ENCODE data around the gene GET3.
"Not testable (repeated sequence)": the region's sequence is repeated elsewhere in the genome, so short reads cannot be mapped to it uniquely, and the experiment has no call there.

The GET3 gene

DNA sequence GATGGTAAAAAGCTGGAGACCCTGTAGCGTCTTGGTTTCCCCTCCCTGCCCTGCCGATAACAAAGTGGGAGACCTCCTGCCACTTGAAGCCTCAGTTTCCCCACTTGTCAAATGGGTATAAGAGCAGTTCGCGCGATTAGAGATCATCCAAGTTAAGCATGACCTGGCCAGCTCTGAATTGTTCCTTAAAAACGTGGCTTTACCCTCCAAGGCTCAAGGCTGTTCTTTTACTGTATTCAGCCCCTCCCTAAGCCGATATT lies 14.0 kb upstream of the GET3 start:
- Histone ChIP-seq H3K27me3 (ENCODE audit: low read depth) (no peaks in the 10 kb centered on the region), H3K4me1 (no peaks in the 10 kb centered on the region), H3K36me3 (replicated peaks) (peaks cover 21% of the 10 kb centered on the region), H3K4me3 (peak overlapping the region; percentile 52), H3K9me3 (no peaks in the 10 kb centered on the region)
- DNase-seq (ENCODE audit: low spot score in 2 of 2) = no peak
- in situ Hi-C loops (cut with MboI; ENCODE audit: low sequenced_read_pairs) = no loop called here

DNA sequence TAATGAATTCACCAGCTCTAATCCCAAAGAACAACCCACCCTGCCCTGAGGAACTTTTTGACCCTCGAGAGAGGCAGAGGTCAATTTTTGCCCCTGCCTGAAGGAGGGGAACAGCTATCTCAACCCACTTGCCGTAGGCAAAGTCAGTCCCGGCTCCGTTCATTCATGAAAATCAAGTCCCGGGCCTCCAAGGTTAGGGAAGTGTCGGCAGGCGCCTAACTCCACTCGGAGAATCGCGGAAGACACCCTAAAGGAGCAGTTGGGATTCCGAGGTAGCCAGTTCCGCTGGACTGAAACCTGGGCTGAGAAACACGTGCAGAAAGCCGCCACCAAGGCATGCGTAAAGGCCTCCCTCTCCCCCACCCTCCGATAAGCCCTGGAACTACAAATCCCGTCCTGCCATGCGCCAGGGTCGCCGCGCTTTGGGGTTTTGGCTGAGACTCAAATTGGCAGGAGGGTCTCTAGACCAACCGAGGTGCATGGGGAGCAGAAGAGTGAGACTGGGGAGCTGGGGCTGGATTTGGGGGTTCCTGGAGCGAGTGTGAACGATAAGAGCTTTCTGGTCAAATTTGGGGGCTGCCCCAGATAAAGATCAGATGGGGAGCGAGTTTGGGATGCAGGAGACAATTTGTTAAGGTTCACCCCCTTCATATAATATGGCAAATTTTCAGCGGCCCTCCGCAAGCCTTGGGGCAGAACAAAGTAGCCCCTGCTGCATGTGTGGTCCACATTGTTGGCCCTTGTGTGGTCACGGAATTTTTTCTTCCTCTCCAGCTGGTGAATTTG lies 13.5 kb upstream of the GET3 start, which contains the start of gene TNPO2:
Gene TNPO2 (minus strand): TSS at position 292 of the 786 bp plus-strand sequence. CDS start 2,955 bp downstream, outside the sequence.
- peak; percentile 84 to 88 for DNase-seq (ENCODE audit: low spot score in 2 of 2)
- peaks cover 17% of the 10 kb centered on the region for H3K36me3 ChIP-seq (replicated peaks)
- in situ Hi-C loops (cut with MboI; ENCODE audit: low sequenced_read_pairs) = no loop called here
- no peaks in the 10 kb centered on the region for H3K4me1 ChIP-seq
- peak within 1 kb of the TSS; percentile 52 for H3K4me3 ChIP-seq
- no peaks in the 10 kb centered on the region for H3K27me3 ChIP-seq (ENCODE audit: low read depth)
- no peaks in the 10 kb centered on the region for H3K9me3 ChIP-seq

- H3K9me3 ChIP-seq; H3K27me3 ChIP-seq (ENCODE audit: low read depth); DNase-seq (ENCODE audit: low spot score in 2 of 2); in situ Hi-C loops (cut with MboI; ENCODE audit: low sequenced_read_pairs); H3K4me1 ChIP-seq; H3K4me3 ChIP-seq: not testable (repeated sequence)
- H3K36me3 ChIP-seq (replicated peaks) = peaks cover 15% of the 10 kb centered on the region
Measured at GRCh38 chr19:12725612-12726011, 11.7 kb upstream of the GET3 start.

DNA sequence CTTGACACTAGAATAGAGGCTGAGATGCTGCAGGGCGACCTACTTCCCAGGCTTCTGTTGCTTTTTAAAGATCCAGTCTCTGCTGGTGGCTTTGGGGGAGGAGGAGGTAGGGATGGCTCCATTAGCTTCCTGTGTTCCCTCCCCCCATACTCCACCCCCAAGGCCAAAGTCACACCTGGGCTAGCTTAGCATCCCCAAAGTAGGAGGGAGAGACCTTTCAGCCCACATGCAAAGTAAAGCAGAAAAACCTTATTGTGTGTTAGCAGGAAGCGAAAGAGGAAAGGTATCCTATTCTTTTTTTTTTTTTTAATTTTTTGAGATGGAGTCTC lies 10.3 kb upstream of the GET3 start:
- H3K9me3 ChIP-seq = no peaks in the 10 kb centered on the region
- no peak for DNase-seq (ENCODE audit: low spot score in 2 of 2)
- no peaks in the 10 kb centered on the region for H3K27me3 ChIP-seq (ENCODE audit: low read depth)
- H3K36me3 ChIP-seq (replicated peaks) = peaks cover 25% of the 10 kb centered on the region
- H3K4me3 ChIP-seq = no peak overlapping the region
- in situ Hi-C loops (cut with MboI; ENCODE audit: low sequenced_read_pairs) = no loop called here
- H3K4me1 ChIP-seq = no peaks in the 10 kb centered on the region

DNA sequence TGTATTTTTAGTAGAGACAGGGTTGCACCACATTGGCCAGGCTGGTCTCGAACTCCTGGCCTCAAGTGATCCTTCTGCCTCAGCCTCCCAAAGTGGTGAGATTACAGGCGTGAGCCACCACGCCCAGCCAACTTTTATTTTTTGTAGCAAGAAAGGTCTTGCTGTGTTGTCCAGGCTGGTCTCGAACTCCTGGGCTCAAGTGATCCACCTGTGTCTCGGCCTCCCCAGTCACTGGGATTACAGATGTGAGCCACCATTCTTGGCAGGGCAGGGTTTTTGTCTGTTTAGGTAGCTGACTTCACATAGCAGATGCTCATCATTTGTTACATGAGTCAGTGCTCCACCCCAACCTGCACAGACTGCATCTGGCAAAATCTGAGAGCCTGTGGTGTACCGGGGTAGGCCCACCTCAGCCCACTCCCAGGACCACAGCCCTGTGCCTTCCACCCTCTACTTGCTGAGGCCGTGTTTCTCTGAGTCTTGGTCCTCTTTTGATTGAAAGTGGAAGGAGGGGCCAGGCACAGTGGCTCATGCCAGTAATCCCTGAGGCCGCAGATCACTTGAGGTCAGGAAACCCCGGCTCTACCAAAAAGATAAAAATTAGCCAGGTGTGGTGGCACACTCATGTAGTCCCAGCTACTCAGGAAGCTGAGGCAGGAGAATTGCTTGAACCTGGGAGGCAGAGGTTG lies 9.4 kb upstream of the GET3 start:
- H3K4me3 ChIP-seq = no peak overlapping the region
- H3K4me1 ChIP-seq = peaks cover 3% of the 10 kb centered on the region; the same call in 1 of the 2 replicates
- no peaks in the 10 kb centered on the region for H3K9me3 ChIP-seq
- DNase-seq (ENCODE audit: low spot score in 2 of 2) = no peak
- in situ Hi-C loops (cut with MboI; ENCODE audit: low sequenced_read_pairs) = no loop called here
- H3K27me3 ChIP-seq (ENCODE audit: low read depth) = no peaks in the 10 kb centered on the region
- H3K36me3 ChIP-seq (replicated peaks) = peaks cover 31% of the 10 kb centered on the region

- DNase-seq (ENCODE audit: low spot score in 2 of 2) = no peak
- Histone ChIP-seq H3K4me1 (peaks cover 5% of the 10 kb centered on the region), H3K4me3 (no peak overlapping the region), H3K36me3 (replicated peaks) (peaks cover 37% of the 10 kb centered on the region), H3K27me3 (ENCODE audit: low read depth) (no peaks in the 10 kb centered on the region), H3K9me3 (no peaks in the 10 kb centered on the region)
- in situ Hi-C loops (cut with MboI; ENCODE audit: low sequenced_read_pairs) = no loop called here
Measured at GRCh38 chr19:12730064-12730463, 7.2 kb upstream of the GET3 start.

DNA sequence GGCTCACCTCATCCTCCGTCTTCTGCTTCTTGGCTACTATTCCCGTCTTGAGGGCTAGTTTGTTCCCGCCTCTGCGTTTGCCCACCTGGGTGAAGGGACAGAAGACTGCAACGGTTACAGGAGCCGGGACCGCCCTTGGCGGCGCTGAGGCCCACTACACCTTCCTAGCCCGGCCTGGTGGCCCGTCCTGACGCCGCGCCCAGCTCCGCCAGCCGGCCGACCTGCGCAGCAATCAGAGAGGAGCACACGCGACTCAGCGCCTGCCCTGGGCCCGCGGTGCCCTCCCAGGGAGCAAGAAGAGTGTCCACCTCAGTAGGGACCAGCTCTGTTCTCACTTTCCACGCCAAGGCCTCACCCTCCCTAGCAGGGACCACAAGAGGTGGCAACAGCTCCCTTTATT lies 6.0 kb upstream of the GET3 start:
- Histone ChIP-seq H3K9me3 (no peaks in the 10 kb centered on the region; the same call in 1 of the 2 replicates), H3K4me3 (no peak overlapping the region), H3K4me1 (peaks cover 7% of the 10 kb centered on the region), H3K36me3 (replicated peaks) (peaks cover 37% of the 10 kb centered on the region), H3K27me3 (ENCODE audit: low read depth) (no peaks in the 10 kb centered on the region)
- DNase-seq (ENCODE audit: low spot score in 2 of 2) = no peak
- in situ Hi-C loops (cut with MboI; ENCODE audit: low sequenced_read_pairs) = no loop called here

- DNase-seq (ENCODE audit: low spot score in 2 of 2) = peak; percentile 38 to 62
- Histone ChIP-seq H3K27me3 (ENCODE audit: low read depth) (no peaks in the 10 kb centered on the region), H3K9me3 (no peaks in the 10 kb centered on the region; the same call in none of the 2 replicates), H3K4me1 (peaks cover 12% of the 10 kb centered on the region), H3K36me3 (replicated peaks) (peaks cover 38% of the 10 kb centered on the region), H3K4me3 (peak overlapping the region; percentile 97)
- in situ Hi-C loops (cut with MboI; ENCODE audit: low sequenced_read_pairs) = no loop called here
Measured at GRCh38 chr19:12733369-12734214, 3.7 kb upstream of the GET3 start.

DNA sequence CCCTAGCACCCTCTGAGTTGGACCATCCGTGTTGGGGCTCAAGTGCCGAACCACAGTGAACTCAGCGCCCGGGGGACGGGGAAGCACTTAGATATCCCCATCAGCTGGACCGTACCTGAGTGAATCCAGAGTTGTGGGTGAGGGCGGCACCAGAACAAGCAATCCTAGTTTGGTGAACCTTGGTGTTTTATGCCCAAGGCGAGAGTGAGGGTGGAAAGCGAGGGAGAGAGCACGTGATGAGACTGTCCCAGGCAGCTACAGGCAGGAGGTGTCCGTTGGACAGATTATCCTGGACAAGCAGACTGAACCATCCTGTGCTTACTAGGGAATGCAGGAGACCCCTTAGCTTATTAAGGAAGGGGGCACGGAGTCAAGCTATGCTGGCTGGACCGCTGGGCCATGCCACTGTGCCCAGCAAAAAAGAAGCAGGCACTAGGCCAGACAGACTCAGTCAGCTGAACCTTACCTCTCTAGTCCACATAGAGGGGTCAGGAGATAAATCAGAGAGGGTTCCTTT lies 596 bp downstream of the GET3 start:
- H3K9me3 ChIP-seq = no peaks in the 10 kb centered on the region; the same call in none of the 2 replicates

DNA sequence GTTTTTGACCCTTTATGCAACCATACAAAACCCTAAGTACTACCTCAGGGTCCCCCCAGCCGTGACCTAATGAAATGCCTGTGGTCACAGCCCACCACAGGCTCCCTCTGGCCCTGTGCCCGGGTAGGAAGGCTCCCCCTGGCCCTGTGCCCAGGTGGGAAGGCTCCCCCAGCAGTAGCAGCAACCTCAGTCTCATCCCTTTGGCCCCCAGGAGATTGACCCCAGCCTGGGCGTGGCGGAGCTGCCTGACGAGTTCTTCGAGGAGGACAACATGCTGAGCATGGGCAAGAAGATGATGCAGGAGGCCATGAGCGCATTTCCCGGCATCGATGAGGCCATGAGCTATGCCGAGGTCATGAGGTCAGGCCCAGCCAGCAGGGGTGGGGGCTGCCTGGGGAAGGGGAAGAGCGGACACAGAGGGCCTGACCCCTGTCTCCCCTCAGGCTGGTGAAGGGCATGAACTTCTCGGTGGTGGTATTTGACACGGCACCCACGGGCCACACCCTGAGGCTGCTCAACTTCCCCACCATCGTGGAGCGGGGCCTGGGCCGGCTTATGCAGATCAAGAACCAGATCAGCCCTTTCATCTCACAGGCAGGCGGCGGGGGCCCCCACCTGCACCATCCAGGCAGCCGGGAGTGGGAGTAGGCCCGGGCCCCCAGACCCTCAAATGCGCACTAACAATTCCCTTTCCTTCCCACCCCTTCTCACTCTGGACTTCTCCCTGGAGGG lies 8.0 kb downstream of the GET3 start:
- Histone ChIP-seq H3K36me3 (replicated peaks) (peaks cover 24% of the 10 kb centered on the region), H3K9me3 (no peaks in the 10 kb centered on the region)

More for the DNA sequence above, 596 bp downstream of the GET3 start:
- no peak for DNase-seq (ENCODE audit: low spot score in 2 of 2)
- in situ Hi-C loops (cut with MboI; ENCODE audit: low sequenced_read_pairs) = no loop called here
- Histone ChIP-seq H3K4me3 (peak overlapping the region; percentile 64), H3K27me3 (ENCODE audit: low read depth) (no peaks in the 10 kb centered on the region), H3K4me1 (peaks cover 9% of the 10 kb centered on the region), H3K36me3 (replicated peaks) (peaks cover 19% of the 10 kb centered on the region)

DNA sequence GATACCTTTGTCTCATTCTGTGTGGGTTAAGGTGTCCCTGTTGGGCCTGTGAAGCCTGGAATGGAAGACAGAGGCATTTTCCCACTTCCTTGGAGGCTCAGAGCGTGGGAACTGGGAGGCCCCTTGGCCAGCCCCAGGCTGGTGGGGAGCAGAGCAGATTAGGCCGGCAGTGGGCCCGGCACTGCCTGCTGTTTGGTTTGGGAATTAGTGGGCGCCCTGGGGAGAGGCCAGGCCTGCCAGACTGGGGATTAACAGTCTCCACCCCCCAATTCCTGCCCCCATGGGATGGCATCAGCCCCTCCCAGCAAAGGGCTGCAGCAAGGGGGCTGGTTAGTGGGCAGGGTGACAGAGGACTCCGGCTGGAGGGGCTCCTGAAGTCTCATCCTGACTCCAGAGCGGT lies 11.2 kb downstream of the GET3 start:
- Histone ChIP-seq H3K4me1 (no peaks in the 10 kb centered on the region), H3K9me3 (no peaks in the 10 kb centered on the region), H3K4me3 (no peak overlapping the region), H3K36me3 (replicated peaks) (peaks cover 24% of the 10 kb centered on the region), H3K27me3 (ENCODE audit: low read depth) (peaks cover 38% of the 10 kb centered on the region)
- DNase-seq (ENCODE audit: low spot score in 2 of 2) = no peak
- in situ Hi-C loops (cut with MboI; ENCODE audit: low sequenced_read_pairs) = no loop called here

More for the DNA sequence above, 8.0 kb downstream of the GET3 start:
- in situ Hi-C loops (cut with MboI; ENCODE audit: low sequenced_read_pairs) = no loop called here
- Histone ChIP-seq H3K27me3 (ENCODE audit: low read depth) (peaks cover 10% of the 10 kb centered on the region), H3K4me1 (no peaks in the 10 kb centered on the region), H3K4me3 (no peak overlapping the region)
- DNase-seq (ENCODE audit: low spot score in 2 of 2) = no peak

DNA sequence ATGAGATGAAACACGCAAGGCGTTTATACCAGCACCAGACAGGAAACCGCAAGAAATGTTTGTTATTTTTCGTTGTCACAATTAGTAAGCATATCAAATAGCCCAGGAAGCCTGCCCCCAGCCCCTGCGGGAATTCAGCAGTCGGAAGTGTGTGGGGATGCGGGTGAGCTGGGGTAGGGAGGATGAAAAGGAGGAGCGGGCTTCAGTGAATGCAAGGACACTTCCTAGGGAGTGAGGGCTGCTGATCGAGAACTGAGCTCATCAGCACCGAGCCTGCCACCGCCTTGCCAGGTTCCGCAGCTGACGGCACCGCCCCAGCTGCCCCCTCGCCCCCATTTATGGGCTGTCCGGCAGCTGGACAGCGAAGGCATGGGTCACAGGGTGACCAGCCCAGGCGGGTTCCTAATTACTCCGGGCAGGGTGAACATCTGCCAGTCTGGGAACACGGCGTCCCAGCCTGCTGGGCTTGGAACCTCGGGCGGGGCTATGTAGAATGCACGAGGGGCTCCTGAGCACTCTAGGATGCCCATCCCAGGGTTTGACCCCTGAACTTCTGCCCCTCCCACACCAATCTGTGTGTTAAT lies 12.7 kb downstream of the GET3 start:
- H3K36me3 ChIP-seq (replicated peaks) = peaks cover 18% of the 10 kb centered on the region
- in situ Hi-C loops (cut with MboI; ENCODE audit: low sequenced_read_pairs) = no loop called here
- H3K4me3 ChIP-seq = no peak overlapping the region
- no peaks in the 10 kb centered on the region for H3K4me1 ChIP-seq
- DNase-seq (ENCODE audit: low spot score in 2 of 2) = no peak
- H3K27me3 ChIP-seq (ENCODE audit: low read depth) = peaks cover 40% of the 10 kb centered on the region
- H3K9me3 ChIP-seq = no peaks in the 10 kb centered on the region

DNA sequence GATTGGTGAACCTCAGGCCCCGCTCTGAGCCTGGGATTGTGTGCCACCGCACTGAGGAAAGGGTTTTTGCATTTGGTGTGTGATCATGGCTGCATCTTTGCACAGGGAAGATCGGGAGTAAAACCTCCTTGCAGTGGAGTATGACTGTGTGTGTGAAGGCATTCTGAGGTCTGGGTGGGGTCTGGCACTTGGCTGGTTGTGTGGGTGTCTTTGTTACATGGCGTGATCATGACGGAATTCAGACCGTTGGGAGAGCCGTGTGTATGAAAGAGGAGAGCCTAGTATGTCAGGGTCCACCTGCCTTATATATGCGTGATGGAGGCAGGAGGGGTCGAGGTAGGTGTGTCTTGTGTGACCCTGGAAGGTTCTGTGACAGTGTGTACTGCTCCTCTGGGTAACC lies 13.6 kb downstream of the GET3 start:
- Histone ChIP-seq H3K27me3 (ENCODE audit: low read depth) (peaks cover 40% of the 10 kb centered on the region), H3K4me1 (no peaks in the 10 kb centered on the region), H3K4me3 (no peak overlapping the region), H3K36me3 (replicated peaks) (peaks cover 11% of the 10 kb centered on the region), H3K9me3 (no peaks in the 10 kb centered on the region)
- DNase-seq (ENCODE audit: low spot score in 2 of 2) = no peak
- in situ Hi-C loops (cut with MboI; ENCODE audit: low sequenced_read_pairs) = no loop called here

Data from HAP-1 (cell line).